NOMO-1 treated with dmso at 0.1 percent for 144 hours (cell line): ENCODE data around the gene DENND5A.
"Not testable (repeated sequence)": the region's sequence is repeated elsewhere in the genome, so short reads cannot be mapped to it uniquely, and the experiment has no call there.

Experiments used
- DNase-seq: peaks from one replicate; lab custom pipeline; 2025; ENCODE audit not compliant: unreplicated experiment; lab: John Stamatoyannopoulos, UW

The DENND5A gene

DNA sequence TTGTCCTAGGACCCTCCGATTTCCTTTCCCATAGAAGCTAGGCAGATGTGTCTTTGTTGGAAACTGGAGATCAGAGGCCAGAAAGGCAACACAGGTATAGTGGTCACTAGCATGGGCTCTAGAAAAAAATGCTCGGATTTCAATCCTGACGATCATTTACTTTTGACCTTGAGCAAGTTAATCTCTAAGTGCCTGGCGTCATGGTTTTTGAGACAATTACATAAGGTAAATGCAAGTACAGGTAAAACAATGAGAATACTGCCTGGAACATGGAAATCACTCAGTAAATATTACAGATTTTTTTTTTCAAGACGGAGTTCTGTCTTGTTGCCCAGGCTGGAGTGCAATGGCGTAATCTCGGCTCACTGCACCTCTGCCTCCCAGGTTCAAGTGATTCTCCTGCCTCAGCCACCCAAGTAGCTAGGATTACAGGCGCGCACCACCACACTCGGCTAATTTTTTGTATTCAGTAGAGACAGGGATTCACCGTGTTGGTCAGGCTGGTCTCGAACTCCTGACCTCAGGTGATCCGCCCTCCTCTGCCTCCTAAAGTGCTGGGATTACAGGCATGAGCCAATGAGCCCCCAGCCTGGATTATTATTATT, 1.1 kb upstream of the DENND5A start:
- no peak for DNase-seq

DNA sequence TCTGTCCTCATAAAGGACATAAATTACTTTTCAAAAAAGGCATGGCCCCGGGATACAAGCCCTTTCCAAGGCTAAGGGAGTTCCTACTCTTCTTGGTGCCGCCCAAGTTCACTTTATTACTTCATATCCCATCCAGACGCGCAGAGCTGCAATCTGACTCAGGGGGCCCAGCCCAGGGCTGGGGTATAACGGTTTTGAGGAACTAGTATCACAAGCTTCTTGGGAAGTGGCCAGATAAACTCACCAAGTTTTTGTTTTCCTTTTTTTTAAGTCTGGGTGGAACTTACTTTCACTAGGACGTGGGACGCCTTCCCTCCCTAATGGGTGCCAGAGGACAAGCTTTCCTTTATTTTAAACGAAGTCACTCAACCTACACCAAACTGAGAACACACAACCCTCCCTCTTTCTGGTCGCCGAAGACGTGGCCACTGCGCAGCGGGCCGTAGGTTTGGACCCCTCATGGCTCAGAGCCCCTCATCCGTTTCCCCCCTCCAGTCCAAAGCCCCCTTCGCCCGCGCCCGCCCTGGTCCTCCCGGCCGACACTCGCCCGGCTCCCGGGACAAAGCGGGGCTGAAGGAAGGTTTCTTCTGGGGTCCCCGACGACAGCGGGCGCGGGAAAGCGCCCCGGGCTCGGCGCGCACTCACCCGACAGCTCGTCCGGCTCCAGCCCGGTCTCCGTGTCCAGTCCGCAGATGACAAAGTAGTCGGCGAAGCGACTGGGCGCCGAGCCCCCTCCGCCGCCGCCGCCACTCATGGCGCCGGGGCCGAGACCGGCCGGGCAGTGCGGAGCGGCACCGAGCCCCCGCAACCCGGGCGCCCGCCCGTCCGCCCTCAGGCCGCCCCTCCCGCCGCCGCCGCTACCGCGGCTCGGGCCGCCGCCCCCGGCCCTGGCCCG, 587 bp downstream of the DENND5A start:
- peak; percentile 90 for DNase-seq

DNA sequence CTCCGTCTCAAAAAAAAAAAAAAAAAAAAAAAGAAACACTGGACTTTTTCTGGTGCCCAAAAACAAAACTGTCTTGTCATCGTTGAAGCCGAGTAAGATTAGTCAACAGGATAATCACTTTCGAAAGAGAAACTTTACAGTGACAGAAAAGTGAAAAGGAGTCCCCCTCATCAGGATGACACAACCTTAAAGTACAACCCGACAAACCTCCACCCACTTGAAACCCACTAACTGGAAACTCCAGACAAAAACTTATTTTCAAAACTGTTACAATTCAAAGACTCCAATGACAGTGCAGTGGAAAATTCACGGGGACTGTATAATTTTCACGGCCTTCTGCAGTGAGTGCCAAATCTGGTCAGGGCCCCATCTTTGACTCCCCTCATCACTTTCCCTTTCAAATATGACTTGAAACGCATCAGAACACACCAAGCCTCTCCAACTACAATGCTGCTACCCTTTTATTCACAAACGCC, 1.3 kb downstream of the DENND5A start:
- DNase-seq: peak; percentile 56

DNA sequence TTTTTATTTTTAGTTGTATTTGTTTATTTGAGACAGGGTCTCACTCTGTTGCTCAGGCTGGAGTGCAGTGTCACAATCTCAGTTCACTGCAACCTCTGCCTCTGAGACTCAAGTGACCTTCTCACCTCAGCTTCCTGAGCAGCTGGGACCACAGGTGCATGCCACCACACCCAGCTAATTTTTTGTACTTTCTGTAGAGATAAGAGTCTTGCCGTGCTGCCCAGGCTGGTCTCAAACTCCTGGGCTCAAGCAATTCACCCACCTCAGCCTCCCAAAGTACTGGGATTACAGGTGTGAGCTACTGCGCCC, 4.4 kb downstream of the DENND5A start:
- not testable (repeated sequence) for DNase-seq

DNA sequence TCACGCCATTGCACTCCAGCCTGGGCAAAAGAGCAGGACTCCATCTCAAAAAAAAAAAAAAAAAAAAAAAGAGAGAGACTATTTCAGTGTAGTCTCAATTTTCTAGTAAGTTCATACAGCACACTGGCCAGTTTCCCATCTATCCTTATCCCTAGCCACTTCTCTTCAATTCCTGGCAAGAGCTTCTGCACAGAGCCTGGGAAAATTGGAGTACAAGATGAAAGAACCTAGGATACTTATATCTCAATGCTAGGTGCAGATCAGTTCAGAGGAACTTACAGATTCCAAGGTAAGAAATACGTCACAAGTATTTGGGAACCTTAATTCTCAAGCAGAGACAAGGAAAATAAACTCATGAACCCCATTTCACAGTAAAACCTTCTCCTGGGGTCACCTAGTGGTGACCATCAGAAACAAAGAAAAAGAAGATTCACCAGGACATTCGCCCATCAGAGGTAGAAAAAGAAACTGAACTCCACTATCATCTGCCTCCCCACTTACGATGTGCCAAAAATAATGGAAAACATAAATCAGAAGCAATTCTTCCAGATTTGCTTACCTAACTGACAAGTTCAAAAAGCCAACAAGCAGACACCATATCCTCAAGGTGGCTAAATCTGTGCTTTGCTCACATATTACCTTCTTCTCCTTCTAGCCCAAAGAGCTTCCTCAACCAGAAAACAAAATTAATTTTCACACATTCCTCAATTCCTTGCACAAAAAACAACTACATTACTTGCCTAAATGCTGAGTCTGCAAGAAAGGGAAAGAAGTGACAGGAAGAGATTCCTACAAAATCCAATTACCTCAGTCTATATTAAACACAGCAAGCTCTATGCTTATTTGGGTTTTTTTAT, 4.9 kb downstream of the DENND5A start:
- no peak for DNase-seq

DNA sequence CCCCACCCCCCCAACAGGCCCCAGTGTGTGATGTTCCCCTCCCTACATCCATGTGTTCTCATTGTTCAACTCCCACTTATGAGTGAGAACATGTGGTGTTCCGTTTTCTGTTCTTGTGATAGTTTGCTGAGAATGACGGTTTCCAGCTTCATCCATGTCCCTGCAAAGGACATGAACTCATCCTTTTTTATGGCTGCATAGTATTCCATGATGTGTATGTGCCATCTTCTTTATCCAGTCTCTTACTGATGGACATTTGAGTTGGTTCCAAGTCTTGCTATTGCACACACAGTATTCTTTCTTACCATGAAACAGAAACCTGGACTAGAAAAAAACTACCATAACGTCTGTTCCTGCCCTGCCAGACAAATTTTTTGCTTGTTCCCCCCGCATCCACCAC, 6.9 kb downstream of the DENND5A start:
- not testable (repeated sequence) for DNase-seq

DNA sequence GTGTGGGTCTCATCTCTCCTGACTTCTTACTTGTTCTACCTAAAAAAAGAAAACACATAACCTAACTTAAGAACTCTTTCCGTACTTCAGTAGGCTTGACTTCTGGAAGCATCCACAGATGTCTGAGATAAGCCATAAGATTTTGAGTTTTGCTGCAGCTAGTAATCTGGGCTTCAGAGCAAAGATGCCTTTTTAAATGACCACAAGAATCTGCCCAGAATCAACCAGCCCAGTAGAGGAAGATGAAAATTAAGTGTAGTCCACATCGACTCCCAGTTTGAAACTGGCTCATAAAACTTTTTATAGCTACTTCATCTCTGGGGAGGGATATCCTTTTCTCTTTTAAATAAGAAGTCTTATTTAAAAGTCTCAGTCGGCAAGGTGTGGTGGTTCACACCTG, 10.7 kb downstream of the DENND5A start:
- no peak for DNase-seq

DNA sequence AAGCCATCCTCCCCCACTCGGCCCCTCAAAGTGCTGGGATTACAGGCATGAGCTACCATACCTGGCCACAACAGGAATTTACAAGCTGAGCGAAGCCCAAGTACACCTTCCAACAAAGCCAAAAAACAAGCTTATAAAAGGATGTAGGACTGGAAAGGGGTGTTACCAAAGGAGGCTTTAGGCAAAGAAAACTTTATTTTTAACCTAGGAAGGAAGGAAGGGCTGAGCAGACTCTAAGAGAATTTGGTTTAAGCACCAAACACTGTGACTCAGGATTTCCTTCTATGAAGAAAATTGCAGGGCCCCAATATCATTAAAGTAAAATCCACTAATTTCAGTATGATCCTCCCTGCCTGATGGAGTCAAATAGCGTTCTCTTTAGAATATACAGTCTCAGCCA, 12.1 kb downstream of the DENND5A start:
- DNase-seq: no peak

DNA sequence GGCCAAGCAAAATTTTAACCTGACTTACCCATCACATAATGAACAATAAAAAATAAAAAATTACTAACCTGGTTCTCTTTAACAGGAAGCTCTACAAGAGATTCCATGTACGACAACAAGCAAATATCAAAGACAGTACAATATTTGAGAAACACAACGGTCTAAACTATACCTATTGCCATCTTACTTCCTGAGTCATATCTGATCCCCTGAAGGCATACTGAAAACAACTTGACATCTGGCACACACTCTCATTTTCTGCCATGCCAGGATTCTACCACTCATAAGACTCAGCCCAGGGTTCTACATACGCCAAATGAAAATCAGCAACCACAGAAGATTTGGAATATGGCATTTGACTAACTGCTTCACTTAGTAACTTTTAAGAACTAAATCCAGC, 13.8 kb downstream of the DENND5A start:
- DNase-seq: no peak

DNA sequence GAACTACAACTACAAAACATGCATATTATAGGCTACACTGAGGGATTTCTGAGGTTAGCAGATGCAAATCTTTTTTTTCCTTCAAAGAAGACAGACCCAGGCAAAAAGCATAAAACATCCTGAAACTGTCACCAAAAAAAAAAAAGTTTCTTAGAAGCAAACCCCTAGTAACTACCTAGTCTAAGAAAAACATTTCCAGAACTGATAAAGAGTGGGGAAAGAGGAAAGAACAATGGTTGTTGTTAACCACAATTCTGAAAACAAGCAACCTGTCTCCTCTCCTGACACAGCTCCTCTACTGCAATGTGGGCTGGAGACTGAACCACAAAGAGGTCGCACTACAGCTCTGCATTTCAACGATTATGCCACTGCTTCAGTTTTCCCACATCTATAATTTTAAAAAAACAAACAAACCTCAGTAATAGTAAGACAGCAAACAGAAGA, 15.0 kb downstream of the DENND5A start:
- no peak for DNase-seq

DNA sequence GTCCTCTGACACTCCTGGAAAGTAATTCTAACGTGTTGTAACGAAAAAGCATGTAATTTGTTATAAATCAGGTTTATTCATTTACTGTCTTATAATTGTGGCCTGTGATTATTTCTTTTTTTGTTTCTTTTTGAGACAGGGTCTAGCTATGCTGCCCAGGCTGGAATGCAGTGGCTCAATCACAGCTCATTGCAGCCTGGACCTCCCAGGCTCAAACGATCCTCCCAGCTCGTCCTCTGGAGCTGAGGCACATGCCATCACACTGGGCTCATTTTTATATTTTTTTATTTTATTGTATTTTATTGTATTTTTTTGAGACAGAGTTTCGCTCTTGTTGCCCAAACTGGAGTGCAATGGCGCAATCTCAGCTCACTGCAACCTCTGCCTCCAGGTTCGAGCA, 15.9 kb downstream of the DENND5A start:
- DNase-seq: no peak

DNA sequence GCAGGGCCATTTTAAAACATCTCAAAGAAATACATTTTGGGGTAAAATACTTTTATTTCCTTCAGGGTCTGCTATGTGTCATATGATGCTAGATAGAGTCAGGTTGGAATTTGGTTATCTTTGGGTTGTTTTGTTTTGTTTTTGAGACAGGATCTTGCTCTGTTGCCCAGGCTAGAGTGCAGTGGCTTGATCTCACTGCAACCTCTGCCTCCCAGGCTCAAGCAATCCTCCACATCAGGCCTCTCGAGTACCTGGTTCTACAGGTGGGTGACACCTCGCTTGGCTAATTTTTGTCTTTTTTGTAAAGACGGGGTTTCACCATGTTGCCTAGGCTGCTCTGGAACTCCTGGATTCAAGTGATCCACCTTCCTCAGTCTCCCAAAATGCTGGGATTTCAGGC, 17.3 kb downstream of the DENND5A start:
- no peak for DNase-seq

DNA sequence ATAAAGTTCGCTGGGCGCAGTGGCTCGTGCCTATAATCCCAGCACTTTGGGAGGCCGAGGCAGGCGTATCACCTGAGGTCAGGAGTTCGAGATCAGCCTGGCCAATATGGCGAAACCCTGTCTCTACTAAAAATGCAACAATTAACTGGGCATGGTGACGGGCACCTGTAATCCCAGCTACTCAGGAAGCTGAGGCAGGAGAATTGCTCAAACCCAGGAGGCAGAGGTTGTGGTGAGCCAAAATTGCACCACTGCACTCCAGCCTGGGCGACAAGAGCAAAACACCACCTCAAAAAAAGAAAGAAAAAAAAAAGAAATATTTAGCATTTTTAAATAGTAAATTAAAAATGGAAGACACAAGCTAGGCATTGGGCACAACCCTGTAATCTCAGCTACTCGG, 28.9 kb downstream of the DENND5A start:
- DNase-seq: not testable (repeated sequence)

DNA sequence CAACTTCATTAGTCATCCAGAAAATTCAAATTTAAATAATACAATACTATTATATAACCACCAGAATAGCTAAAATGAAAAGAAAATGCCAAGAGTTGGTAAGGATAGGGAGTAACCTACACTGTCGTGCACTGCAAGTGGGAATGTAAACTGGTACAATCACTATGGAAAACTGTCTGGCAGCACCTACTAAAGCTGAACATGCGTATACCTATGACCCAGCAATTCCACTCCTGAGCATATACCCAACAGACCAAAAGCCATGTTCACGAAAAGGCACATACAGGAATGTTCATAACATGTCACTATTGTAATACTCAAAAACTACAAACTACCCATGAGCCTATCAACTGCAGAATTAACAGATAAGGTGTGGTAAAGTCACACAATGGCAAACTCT, 32.7 kb downstream of the DENND5A start:
- no peak for DNase-seq

DNA sequence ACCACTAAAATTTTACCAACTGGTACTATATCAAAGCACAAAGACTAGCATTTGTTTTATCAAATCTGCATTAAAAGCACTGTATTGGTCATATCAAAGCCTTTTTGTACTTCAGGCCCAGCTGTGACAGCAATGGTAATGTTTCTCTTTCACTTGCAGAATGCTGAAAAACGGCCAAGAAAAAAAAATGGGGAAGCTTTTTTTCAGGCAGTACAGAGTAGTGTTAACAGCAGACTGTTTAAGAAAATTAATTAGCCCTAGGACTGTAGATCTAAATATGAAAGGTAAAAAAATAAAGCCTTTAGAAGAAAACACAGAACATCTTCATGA, 33.3 kb downstream of the DENND5A start:
- peak; percentile 61 for DNase-seq

DNA sequence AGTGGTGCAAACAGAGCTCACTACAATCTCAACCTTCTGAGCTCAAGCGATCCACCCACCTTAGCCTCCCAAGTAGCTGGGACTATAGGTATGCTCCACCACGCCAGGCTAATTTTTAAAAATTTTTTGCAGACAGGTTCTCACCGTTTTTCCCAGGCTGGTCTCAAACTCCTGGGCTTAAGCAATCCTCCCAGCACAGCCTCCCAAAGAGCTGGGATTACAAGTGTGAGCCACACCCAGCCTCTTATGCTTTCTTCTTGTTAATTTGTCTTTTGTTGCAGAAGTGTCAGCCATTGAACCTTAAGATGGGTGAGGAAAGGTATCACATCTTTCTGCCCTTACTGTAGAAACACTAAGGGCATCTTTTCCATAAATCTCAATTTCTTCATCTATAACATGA, 34.9 kb downstream of the DENND5A start:
- DNase-seq: no peak

DNA sequence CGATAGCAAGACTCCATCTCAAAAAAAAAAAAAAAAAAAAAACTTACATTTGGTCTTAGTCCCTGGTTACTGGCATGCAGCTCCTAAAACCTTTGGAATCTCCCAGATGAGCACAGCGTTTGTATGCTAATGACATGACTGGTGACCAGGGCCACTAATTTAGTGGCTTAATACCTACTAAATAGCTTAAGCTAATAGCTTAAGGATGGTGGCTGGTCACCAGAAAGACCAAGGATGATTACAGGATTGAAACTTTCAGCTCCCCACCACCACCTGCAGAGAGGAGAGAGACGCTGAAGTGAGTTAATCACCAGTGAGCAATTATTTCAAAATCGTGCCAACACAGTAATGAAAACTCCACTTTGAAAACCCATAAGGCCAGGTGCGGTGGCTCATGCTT, 37.1 kb downstream of the DENND5A start:
- no peak for DNase-seq

DNA sequence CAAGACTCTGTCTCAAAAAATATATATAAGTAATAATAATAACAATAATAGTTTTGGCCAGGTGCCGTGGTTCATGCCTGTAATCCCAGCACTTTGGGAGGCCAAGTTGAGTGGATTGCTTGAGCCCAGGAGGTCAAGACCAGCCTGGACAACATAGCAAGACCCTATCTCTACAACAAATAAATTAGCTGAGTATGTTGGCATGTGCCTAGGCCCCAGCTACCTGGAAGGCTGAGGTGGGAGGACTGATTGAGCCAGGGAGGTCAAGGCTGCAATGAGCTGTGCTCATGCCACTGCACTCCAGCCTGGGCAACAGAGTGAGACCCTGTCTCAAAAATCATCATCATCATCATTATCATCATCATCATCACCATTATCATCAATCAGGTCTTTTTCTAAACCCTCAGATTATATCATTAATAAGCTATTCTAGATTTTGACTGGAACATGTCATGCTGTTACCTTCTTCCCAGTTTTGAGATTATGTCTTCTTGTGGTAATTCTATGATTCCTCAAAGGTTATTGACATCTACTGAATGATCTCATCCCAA, 39.3 kb downstream of the DENND5A start:
- no peak for DNase-seq

DNA sequence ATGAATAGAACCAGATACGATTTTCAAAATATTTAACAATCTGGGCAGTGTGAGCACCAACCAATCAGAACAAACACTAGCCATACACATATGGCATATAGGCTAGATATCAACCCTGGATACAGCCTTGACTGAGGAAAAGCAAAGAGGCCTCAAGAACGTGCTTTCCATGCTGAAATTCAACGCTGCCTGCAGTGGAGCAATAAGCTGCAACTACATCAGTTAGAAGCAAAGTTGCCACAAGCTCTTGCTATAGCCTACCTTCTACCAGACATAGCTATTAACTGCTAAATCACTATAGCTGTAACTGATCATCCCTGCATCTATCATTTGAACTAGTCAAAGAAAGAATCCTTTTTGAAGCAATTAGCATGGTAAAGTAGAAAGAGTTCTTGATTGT, 42.5 kb downstream of the DENND5A start:
- DNase-seq: no peak

DNA sequence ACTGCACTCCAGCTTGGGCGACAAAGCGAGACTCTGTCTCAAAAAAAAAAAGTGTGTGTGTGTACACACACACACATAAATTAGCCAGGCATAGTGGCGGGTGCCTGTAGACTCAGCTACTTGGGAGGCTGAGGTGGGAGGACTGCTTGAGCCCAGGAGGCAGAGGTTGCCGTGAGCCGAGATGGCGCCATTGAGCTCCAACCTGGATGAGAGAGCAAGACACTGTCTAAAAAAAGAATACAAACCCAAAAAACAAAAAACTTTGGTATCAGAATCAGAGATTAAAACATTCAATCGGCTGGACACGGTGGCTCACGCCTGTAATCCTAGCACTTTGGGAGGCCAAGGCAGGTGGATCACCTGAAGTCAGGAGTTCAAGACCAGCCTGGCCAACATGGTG, 44.3 kb downstream of the DENND5A start:
- not testable (repeated sequence) for DNase-seq

DNA sequence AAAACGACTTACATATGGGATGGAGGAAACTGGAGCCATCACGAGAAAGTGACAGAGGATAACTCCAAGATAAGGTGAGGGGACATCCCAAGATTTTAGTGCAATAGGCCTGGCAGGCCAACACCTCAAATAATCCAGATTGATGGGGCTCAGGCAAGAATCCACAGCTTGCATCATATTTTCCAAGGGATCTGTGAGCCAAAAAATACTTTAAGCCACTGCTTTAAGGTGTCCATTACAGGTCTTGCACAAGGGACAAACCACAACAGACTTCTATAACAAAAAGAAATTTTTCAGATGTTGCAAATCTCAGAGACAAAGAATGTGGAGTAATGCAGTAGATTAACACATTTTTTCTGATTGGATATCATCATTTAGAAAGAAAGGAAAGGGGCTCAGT, 45.6 kb downstream of the DENND5A start:
- no peak for DNase-seq

DNA sequence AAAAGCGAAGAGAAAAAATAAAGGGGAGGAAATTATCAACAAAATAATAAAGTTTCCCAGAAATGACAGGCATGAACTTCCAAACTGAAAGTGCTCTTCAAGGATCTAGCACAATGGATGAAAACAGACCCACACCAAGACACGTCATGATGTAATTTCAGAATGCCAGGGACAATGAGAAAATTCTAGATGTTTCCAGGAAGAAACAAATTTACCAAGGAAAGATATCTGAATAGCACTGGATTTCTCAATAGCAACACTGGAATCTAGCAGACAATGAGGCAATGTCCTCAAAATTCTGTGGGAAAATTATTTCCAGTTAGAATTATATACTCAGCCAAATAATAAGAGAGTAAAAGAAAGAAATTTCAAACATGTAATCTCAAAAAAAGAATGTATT, 46.0 kb downstream of the DENND5A start:
- no peak for DNase-seq
